ENCODE results near the gene MCF2L2. TPM values are rescaled to one million over a fixed set of nuclear protein-coding genes. Genes with fewer than 3 reads are reported as not detected.

MCF2L2 gene
- total RNA-seq, 1 experiment from 2014 or later: 3.9 TPM

- POLR2A ChIA-PET: no interaction called here
- no peaks in the 10 kb centered on the region for H3K36me3 ChIP-seq (ENCODE audit: control insufficient read depth, insufficient read depth, low read length)
- no peaks in the 10 kb centered on the region for H3K27me3 ChIP-seq (replicated peaks; ENCODE audit: control insufficient read depth, insufficient read depth, low read length)
- Mint-ChIP-seq H3K4me1 (ENCODE audit: low read depth, unreplicated experiment) (peaks cover 10% of the 10 kb centered on the region), H3K36me3 (ENCODE audit: insufficient read depth, unreplicated experiment) (no peaks in the 10 kb centered on the region), H3K27ac (ENCODE audit: unreplicated experiment) (no peak overlapping the region), H3K4me3 (ENCODE audit: unreplicated experiment) (no peak overlapping the region), H3K27me3 (ENCODE audit: insufficient read depth, unreplicated experiment) (no peaks in the 10 kb centered on the region), H3K9me3 (ENCODE audit: unreplicated experiment) (no peaks in the 10 kb centered on the region)
- BruUV-seq (replicated peaks): no TSS peak
- no peak for DNase-seq
- no peaks in the 10 kb centered on the region for H3K9me3 ChIP-seq
- intact Hi-C loops (cut with micrococcal nuclease; ENCODE audit: unreplicated experiment): no loop called here
- H3K4me1 ChIP-seq: no peaks in the 10 kb centered on the region
- no peak overlapping the region for H3K4me3 ChIP-seq (ENCODE audit: low read depth, low read length)
- no peak for TF ChIP-seq CTCF (IDR thresholded peaks at IDR 0.05; ENCODE audit: insufficient read depth in 1 of 2, low read depth in 1 of 2, low read length in 1 of 2, severe bottlenecking in 1 of 2, unreplicated experiment in 1 of 2)
- CTCF ChIA-PET: no interaction called here
These were observed 104.3 kb downstream of the MCF2L2 start for GRCh38 chr3:183324083-183324482.

GRCh38 chr3:183319371-183319770 lies 109.0 kb downstream of the MCF2L2 start:
- peaks cover 6% of the 10 kb centered on the region for H3K36me3 Mint-ChIP-seq (ENCODE audit: insufficient read depth, unreplicated experiment)
- H3K4me1 ChIP-seq: peaks cover 20% of the 10 kb centered on the region
- no peak overlapping the region for H3K4me3 Mint-ChIP-seq (ENCODE audit: unreplicated experiment)
- intact Hi-C loops (cut with micrococcal nuclease; ENCODE audit: unreplicated experiment): no loop called here
- no TSS peak for BruUV-seq (replicated peaks)
- DNase-seq: no peak
- CTCF ChIA-PET: no interaction called here
- H3K27ac Mint-ChIP-seq (ENCODE audit: unreplicated experiment): peak overlapping the region; percentile 51
- POLR2A ChIA-PET: no interaction called here
- H3K27me3 Mint-ChIP-seq (ENCODE audit: insufficient read depth, unreplicated experiment): no peaks in the 10 kb centered on the region
- H3K4me3 ChIP-seq (ENCODE audit: low read depth, low read length): no peak overlapping the region
- no peaks in the 10 kb centered on the region for H3K9me3 Mint-ChIP-seq (ENCODE audit: unreplicated experiment)
- H3K4me1 Mint-ChIP-seq (ENCODE audit: low read depth, unreplicated experiment): peaks cover 14% of the 10 kb centered on the region
- H3K9me3 ChIP-seq: no peaks in the 10 kb centered on the region
- no peak for TF ChIP-seq CTCF (IDR thresholded peaks at IDR 0.05; ENCODE audit: insufficient read depth in 1 of 2, low read depth in 1 of 2, low read length in 1 of 2, severe bottlenecking in 1 of 2, unreplicated experiment in 1 of 2)
- H3K27me3 ChIP-seq (replicated peaks; ENCODE audit: control insufficient read depth, insufficient read depth, low read length): no peaks in the 10 kb centered on the region
- no peaks in the 10 kb centered on the region for H3K36me3 ChIP-seq (ENCODE audit: control insufficient read depth, insufficient read depth, low read length)

GRCh38 chr3:183318877-183319276 lies 109.5 kb downstream of the MCF2L2 start:
- CTCF ChIA-PET: no interaction called here

More at GRCh38 chr3:183318877-183319276, 109.5 kb downstream of the MCF2L2 start:
- Histone ChIP-seq H3K4me1 (peaks cover 20% of the 10 kb centered on the region), H3K9me3 (no peaks in the 10 kb centered on the region), H3K27me3 (replicated peaks; ENCODE audit: control insufficient read depth, insufficient read depth, low read length) (no peaks in the 10 kb centered on the region), H3K36me3 (ENCODE audit: control insufficient read depth, insufficient read depth, low read length) (no peaks in the 10 kb centered on the region), H3K4me3 (ENCODE audit: low read depth, low read length) (no peak overlapping the region)
- intact Hi-C loops (cut with micrococcal nuclease; ENCODE audit: unreplicated experiment): no loop called here
- no peak for DNase-seq
- no peak for TF ChIP-seq CTCF (IDR thresholded peaks at IDR 0.05; ENCODE audit: insufficient read depth in 1 of 2, low read depth in 1 of 2, low read length in 1 of 2, severe bottlenecking in 1 of 2, unreplicated experiment in 1 of 2)
- no peaks in the 10 kb centered on the region for H3K9me3 Mint-ChIP-seq (ENCODE audit: unreplicated experiment)
- POLR2A ChIA-PET: no interaction called here
- H3K4me3 Mint-ChIP-seq (ENCODE audit: unreplicated experiment): no peak overlapping the region
- H3K4me1 Mint-ChIP-seq (ENCODE audit: low read depth, unreplicated experiment): peaks cover 14% of the 10 kb centered on the region
- BruUV-seq (replicated peaks): no TSS peak
- peak overlapping the region; percentile 51 for H3K27ac Mint-ChIP-seq (ENCODE audit: unreplicated experiment)
- H3K36me3 Mint-ChIP-seq (ENCODE audit: insufficient read depth, unreplicated experiment): peaks cover 6% of the 10 kb centered on the region
- no peaks in the 10 kb centered on the region for H3K27me3 Mint-ChIP-seq (ENCODE audit: insufficient read depth, unreplicated experiment)

Data from Caco-2 (cell line).